Measurements from ENCODE around the gene PARP6.
"Not testable (repeated sequence)": the region's sequence is repeated elsewhere in the genome, so short reads cannot be mapped to it uniquely, and the experiment has no call there.

PARP6 gene

DNA sequence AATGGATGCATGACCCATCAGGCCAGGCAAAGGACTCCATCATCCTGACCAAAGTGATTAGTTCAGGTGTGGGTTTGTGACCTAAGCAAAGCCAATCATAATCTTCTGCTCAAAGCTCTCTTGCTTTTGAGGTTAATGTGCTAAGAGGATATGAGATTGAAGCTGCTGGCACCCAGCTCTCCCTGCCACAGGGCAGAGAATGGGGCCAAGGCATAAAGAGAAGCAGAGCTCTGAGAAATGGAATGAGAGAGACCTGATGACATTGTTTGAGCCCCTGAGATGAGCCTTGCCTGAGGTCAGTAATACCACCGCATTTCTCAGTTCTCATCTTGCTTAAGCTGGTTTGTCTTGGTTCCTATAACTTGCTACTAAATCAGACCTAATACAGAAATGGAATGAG is 6.4 kb upstream of the PARP6 start:
- Histone ChIP-seq H3K4me2 (no peak overlapping the region), H2AFZ (ENCODE audit: low read depth) (no peak overlapping the region), H3K4me3 (IDR thresholded peaks at IDR 0.05; ENCODE audit: insufficient read depth, low read depth, low read length) (no peak overlapping the region), H3K27me3 (ENCODE audit: insufficient read depth, low read depth) (no peaks in the 10 kb centered on the region), H3K4me1 (ENCODE audit: low read depth, poor library complexity, severe bottlenecking) (no peaks in the 10 kb centered on the region), H3K79me2 (ENCODE audit: insufficient read depth, low read depth) (no peaks in the 10 kb centered on the region), H3K36me3 (ENCODE audit: insufficient read depth) (no peaks in the 10 kb centered on the region), H4K20me1 (ENCODE audit: insufficient read depth) (no peaks in the 10 kb centered on the region), H3K27ac (no peak overlapping the region), H3K9ac (no peak overlapping the region)
- TF ChIP-seq, protein P1, sequence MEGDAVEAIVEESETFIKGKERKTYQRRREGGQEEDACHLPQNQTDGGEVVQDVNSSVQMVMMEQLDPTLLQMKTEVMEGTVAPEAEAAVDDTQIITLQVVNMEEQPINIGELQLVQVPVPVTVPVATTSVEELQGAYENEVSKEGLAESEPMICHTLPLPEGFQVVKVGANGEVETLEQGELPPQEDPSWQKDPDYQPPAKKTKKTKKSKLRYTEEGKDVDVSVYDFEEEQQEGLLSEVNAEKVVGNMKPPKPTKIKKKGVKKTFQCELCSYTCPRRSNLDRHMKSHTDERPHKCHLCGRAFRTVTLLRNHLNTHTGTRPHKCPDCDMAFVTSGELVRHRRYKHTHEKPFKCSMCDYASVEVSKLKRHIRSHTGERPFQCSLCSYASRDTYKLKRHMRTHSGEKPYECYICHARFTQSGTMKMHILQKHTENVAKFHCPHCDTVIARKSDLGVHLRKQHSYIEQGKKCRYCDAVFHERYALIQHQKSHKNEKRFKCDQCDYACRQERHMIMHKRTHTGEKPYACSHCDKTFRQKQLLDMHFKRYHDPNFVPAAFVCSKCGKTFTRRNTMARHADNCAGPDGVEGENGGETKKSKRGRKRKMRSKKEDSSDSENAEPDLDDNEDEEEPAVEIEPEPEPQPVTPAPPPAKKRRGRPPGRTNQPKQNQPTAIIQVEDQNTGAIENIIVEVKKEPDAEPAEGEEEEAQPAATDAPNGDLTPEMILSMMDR (conservative IDR thresholded peaks at IDR 0.05; ENCODE audit: low read depth, low read length): no peak

DNA sequence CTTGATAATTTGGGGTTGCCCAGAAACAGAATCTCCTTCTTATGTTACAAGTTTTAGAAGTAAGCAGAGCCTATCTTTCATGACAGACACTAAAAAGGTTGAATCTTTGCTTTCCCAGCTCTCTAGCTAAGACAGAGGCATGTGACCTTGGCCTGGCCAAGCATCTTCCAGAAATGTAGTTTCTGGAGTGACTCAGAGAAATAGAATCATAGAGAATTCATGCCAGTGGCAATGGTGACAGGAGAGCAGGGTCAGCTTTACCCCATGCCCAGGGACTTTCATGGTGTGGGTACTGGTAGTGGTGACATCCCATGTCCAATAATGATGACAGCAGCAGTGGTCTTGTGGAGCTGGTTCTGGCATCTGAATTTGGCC is 4.0 kb upstream of the PARP6 start:
- peaks cover 7% of the 10 kb centered on the region; the same call in 1 of the 2 replicates for H3K79me2 ChIP-seq (ENCODE audit: insufficient read depth, low read depth)

DNA sequence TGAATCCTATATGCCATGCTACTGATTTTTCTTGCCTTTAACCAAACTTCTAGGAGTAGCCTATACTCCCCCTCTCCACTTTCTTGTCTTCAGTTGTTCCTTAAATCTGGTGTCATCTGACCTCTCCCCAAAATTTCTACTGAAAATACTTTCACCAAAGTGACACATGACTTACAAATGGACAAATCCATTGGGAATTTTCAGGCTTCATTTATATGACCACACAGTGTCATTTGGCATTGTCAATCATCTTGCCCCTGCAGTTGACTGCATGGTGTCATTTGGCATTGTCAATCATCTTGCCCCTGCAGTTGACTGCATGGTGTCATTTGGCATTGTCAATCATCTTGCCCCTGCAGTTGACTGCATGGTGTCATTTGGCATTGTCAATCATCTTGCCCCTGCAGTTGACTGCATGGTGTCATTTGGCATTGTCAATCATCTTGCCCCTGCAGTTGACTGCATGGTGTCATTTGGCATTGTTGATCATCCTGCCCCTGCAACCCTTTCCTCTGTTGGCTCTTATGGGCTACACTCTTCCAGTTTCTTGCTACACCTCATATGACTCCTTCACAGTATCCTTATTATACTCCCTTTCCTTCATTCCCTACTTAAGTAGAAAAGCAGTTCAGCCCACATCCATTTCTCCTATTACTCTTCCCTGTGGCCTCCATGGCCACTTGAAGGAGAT is 3.4 kb upstream of the PARP6 start:
- Histone ChIP-seq H3K4me1 (ENCODE audit: low read depth, poor library complexity, severe bottlenecking) (peaks cover 15% of the 10 kb centered on the region), H3K79me2 (ENCODE audit: insufficient read depth, low read depth) (peaks cover 12% of the 10 kb centered on the region; the same call in 1 of the 2 replicates)
- not testable (repeated sequence) for H3K4me2 ChIP-seq; H3K36me3 ChIP-seq (ENCODE audit: insufficient read depth); H2AFZ ChIP-seq (ENCODE audit: low read depth); H3K27me3 ChIP-seq (ENCODE audit: insufficient read depth, low read depth); H3K27ac ChIP-seq; H4K20me1 ChIP-seq (ENCODE audit: insufficient read depth); H3K9ac ChIP-seq; H3K4me3 ChIP-seq (IDR thresholded peaks at IDR 0.05; ENCODE audit: insufficient read depth, low read depth, low read length)

More for the DNA sequence above, 4.0 kb upstream of the PARP6 start:
- Histone ChIP-seq H3K9ac (no peak overlapping the region), H3K4me3 (IDR thresholded peaks at IDR 0.05; ENCODE audit: insufficient read depth, low read depth, low read length) (no peak overlapping the region), H2AFZ (ENCODE audit: low read depth) (no peak overlapping the region), H3K4me2 (no peak overlapping the region), H4K20me1 (ENCODE audit: insufficient read depth) (no peaks in the 10 kb centered on the region), H3K27ac (no peak overlapping the region), H3K27me3 (ENCODE audit: insufficient read depth, low read depth) (no peaks in the 10 kb centered on the region), H3K4me1 (ENCODE audit: low read depth, poor library complexity, severe bottlenecking) (peaks cover 10% of the 10 kb centered on the region), H3K36me3 (ENCODE audit: insufficient read depth) (no peaks in the 10 kb centered on the region)
- TF ChIP-seq, protein P1 (conservative IDR thresholded peaks at IDR 0.05; ENCODE audit: low read depth, low read length): no peak

DNA sequence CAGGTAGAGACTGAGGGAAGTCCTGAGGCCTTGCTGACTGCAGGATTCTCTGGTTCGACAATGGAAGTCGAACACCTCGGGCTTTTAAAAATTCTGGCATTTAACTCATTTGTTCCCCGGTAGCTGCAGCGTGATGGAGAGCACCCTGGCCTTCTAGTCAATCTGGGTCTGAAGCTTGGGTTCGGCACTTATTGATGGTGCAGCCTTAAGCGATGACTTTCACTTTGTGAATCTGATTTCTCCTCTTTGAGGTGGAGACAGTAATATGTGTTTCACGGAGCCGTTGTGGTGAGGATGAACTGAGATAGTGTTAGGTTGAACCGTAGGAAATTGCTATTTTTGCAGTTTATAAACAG is 621 bp upstream of the PARP6 start:
- H2AFZ ChIP-seq (ENCODE audit: low read depth): peak overlapping the region; percentile 71
- no peak overlapping the region; the same call in 1 of the 2 replicates for H3K27ac ChIP-seq
- H4K20me1 ChIP-seq (ENCODE audit: insufficient read depth): no peaks in the 10 kb centered on the region
- H3K4me1 ChIP-seq (ENCODE audit: low read depth, poor library complexity, severe bottlenecking): peaks cover 20% of the 10 kb centered on the region
- no peaks in the 10 kb centered on the region for H3K36me3 ChIP-seq (ENCODE audit: insufficient read depth)
- H3K4me2 ChIP-seq: peak overlapping the region; percentile 36; the same call in 1 of the 2 replicates
- H3K9ac ChIP-seq: peak overlapping the region; percentile 12; the same call in 1 of the 2 replicates
- no peaks in the 10 kb centered on the region for H3K27me3 ChIP-seq (ENCODE audit: insufficient read depth, low read depth)
- H3K79me2 ChIP-seq (ENCODE audit: insufficient read depth, low read depth): peaks cover 15% of the 10 kb centered on the region; the same call in 1 of the 2 replicates
- H3K4me3 ChIP-seq (IDR thresholded peaks at IDR 0.05; ENCODE audit: insufficient read depth, low read depth, low read length): no peak overlapping the region
- TF ChIP-seq, protein P1 (conservative IDR thresholded peaks at IDR 0.05; ENCODE audit: low read depth, low read length): peak; percentile 11; the same call in 1 of the 2 replicates

DNA sequence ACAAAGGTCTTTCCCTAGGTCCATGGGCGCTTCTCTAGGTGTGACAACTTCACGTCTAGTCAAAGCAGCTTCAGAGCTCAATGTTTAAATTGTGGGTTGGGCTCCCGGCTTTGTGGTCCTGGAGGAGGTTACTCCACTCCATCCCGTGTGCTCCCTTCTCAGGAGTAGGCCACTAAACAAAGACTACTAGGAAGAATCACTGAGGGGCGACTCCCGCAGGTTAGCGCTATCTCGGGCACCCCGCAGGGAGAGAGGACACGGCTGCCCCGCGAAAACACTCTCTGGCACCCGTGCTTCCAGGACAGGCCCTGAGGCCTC is 500 bp downstream of the PARP6 start:
- H3K4me1 ChIP-seq (ENCODE audit: low read depth, poor library complexity, severe bottlenecking): peaks cover 20% of the 10 kb centered on the region
- H4K20me1 ChIP-seq (ENCODE audit: insufficient read depth): no peaks in the 10 kb centered on the region
- H3K9ac ChIP-seq: peak overlapping the region; percentile 68
- TF ChIP-seq, protein P1 (conservative IDR thresholded peaks at IDR 0.05; ENCODE audit: low read depth, low read length): no peak
- peak overlapping the region; percentile 64; the same call in 1 of the 2 replicates for H2AFZ ChIP-seq (ENCODE audit: low read depth)
- H3K27me3 ChIP-seq (ENCODE audit: insufficient read depth, low read depth): no peaks in the 10 kb centered on the region
- H3K4me2 ChIP-seq: peak overlapping the region; percentile 89
- H3K27ac ChIP-seq: peak overlapping the region; percentile 20; the same call in 1 of the 2 replicates
- no peaks in the 10 kb centered on the region for H3K36me3 ChIP-seq (ENCODE audit: insufficient read depth)
- no peak overlapping the region for H3K4me3 ChIP-seq (IDR thresholded peaks at IDR 0.05; ENCODE audit: insufficient read depth, low read depth, low read length)
- peaks cover 15% of the 10 kb centered on the region; the same call in 1 of the 2 replicates for H3K79me2 ChIP-seq (ENCODE audit: insufficient read depth, low read depth)
